ENCODE measurements around the gene PDE2A. TPM values are rescaled to one million over a fixed set of nuclear protein-coding genes. Genes with fewer than 3 reads are reported as not detected.

PDE2A gene
- total and polyA plus RNA-seq, 7 experiments from 2014 or later: 0.97 to 9.0 (median 1.7) TPM; not detected in 2

GRCh38 chr11:72687326-72687725 is 13.1 kb upstream of the PDE2A start:
- H3K27ac ChIP-seq (ENCODE audit: low read depth, low read length): no peak overlapping the region

GRCh38 chr11:72686639-72687220 is 12.5 kb upstream of the PDE2A start:
- intact Hi-C loops (cut with micrococcal nuclease): loop anchor here in 1 of 2 donors (5.0 kb wide), 1 partner anchor 556 kb away; no protein-coding TSS in a partner anchor
- Mint-ChIP-seq H3K9me3 (no peaks in the 10 kb centered on the region), H3K4me1 (peaks cover 7 to 52% (median 16%) of the 10 kb centered on the region in 7 donors), H3K36me3 (peaks cover 0 to 26% (median 11%) of the 10 kb centered on the region in 5 donors), H3K27me3 (no peaks in the 10 kb centered on the region), H3K27ac (peak overlapping the region; percentile 23 to 89 (median 69)), H3K4me3 (peak overlapping the region in 1 of 10 donors; percentile 53)
- Histone ChIP-seq H3K27ac (ENCODE audit: low read depth, low read length) (peak overlapping the region; percentile 4), H3K36me3 (ENCODE audit: control insufficient read depth in 2 of 3, insufficient read depth in 3 of 3, low read length in 3 of 3) (peaks cover 0 to 76% (median 0%) of the 10 kb centered on the region in 3 experiments), H3K4me1 (ENCODE audit: control insufficient read depth in 2 of 2, insufficient read depth in 2 of 2, low read length in 2 of 2) (no peaks in the 10 kb centered on the region), H3K4me3 (ENCODE audit: low read length) (no peak overlapping the region), H3K27me3 (ENCODE audit: control insufficient read depth in 2 of 2, insufficient read depth in 2 of 2, low read length in 2 of 2) (no peaks in the 10 kb centered on the region), H3K9me3 (ENCODE audit: control insufficient read depth in 2 of 3, low read length in 3 of 3) (no peaks in the 10 kb centered on the region)
- DNase-seq (no peak), ATAC-seq (no peak)
- CTCF ChIA-PET: interaction anchor here (0.7 to 1.0 kb wide), 2 partner anchors 106 to 742 kb away, joined by 3 read pairs; no protein-coding TSS in a partner anchor
- POLR2A ChIA-PET: interaction anchor here (0.5 to 1.2 kb wide), 2 partner anchors 35 to 604 kb away, joined by 3 read pairs; no protein-coding TSS in a partner anchor

More at GRCh38 chr11:72687326-72687725, 13.1 kb upstream of the PDE2A start:
- Histone ChIP-seq H3K36me3 (ENCODE audit: control insufficient read depth in 2 of 3, insufficient read depth in 3 of 3, low read length in 3 of 3) (peaks cover 0 to 82% (median 4%) of the 10 kb centered on the region in 3 experiments), H3K9me3 (ENCODE audit: control insufficient read depth in 2 of 3, low read length in 3 of 3) (no peaks in the 10 kb centered on the region), H3K4me3 (ENCODE audit: low read length) (no peak overlapping the region), H3K4me1 (ENCODE audit: control insufficient read depth in 2 of 2, insufficient read depth in 2 of 2, low read length in 2 of 2) (no peaks in the 10 kb centered on the region), H3K27me3 (ENCODE audit: control insufficient read depth in 2 of 2, insufficient read depth in 2 of 2, low read length in 2 of 2) (no peaks in the 10 kb centered on the region)
- Mint-ChIP-seq H3K36me3 (peaks cover 0 to 28% (median 11%) of the 10 kb centered on the region in 5 donors), H3K4me1 (peaks cover 7 to 49% (median 16%) of the 10 kb centered on the region in 7 donors), H3K27me3 (no peaks in the 10 kb centered on the region), H3K9me3 (no peaks in the 10 kb centered on the region), H3K4me3 (no peak overlapping the region), H3K27ac (peak overlapping the region in 7 of 9 donors; percentile 23 to 88 (median 59))
- CTCF ChIA-PET: no interaction called here
- no peak for ATAC-seq
- intact Hi-C loops (cut with micrococcal nuclease): loop anchor here in 1 of 2 donors (5.0 kb wide), 1 partner anchor 555 kb away; no protein-coding TSS in a partner anchor
- DNase-seq: no peak
- POLR2A ChIA-PET: no interaction called here

GRCh38 chr11:72685560-72686480 is 11.6 kb upstream of the PDE2A start:
- ATAC-seq (no peak), DNase-seq (peak in 1 of 9 donors; percentile 65)
- Histone ChIP-seq H3K9me3 (ENCODE audit: control insufficient read depth in 2 of 3, low read length in 3 of 3) (no peaks in the 10 kb centered on the region), H3K36me3 (ENCODE audit: control insufficient read depth in 2 of 3, insufficient read depth in 3 of 3, low read length in 3 of 3) (peaks cover 0 to 67% (median 0%) of the 10 kb centered on the region in 3 experiments), H3K27me3 (ENCODE audit: control insufficient read depth in 2 of 2, insufficient read depth in 2 of 2, low read length in 2 of 2) (no peaks in the 10 kb centered on the region), H3K4me3 (ENCODE audit: low read length) (no peak overlapping the region), H3K27ac (ENCODE audit: low read depth, low read length) (peak overlapping the region; percentile 4), H3K4me1 (ENCODE audit: control insufficient read depth in 2 of 2, insufficient read depth in 2 of 2, low read length in 2 of 2) (no peaks in the 10 kb centered on the region)
- intact Hi-C loops (cut with micrococcal nuclease): loop anchor here (2.0 to 5.0 kb wide), 4 partner anchors 37 to 556 kb away; partner anchors contain the start of gene ATG16L2 (in 1 of the 2)
- Mint-ChIP-seq H3K9me3 (no peaks in the 10 kb centered on the region), H3K4me3 (peak overlapping the region in 1 of 10 donors; percentile 53), H3K36me3 (peaks cover 0 to 22% (median 11%) of the 10 kb centered on the region in 5 donors), H3K4me1 (peaks cover 7 to 52% (median 16%) of the 10 kb centered on the region in 7 donors), H3K27me3 (no peaks in the 10 kb centered on the region), H3K27ac (peak overlapping the region; percentile 23 to 89 (median 69))
- CTCF ChIA-PET: interaction anchor here (0.5 to 1.0 kb wide), 4 partner anchors 107 to 743 kb away, joined by 3 read pairs; no protein-coding TSS in a partner anchor
- POLR2A ChIA-PET: interaction anchor here (0.5 to 1.2 kb wide), 2 partner anchors 36 to 605 kb away, joined by 3 read pairs; no protein-coding TSS in a partner anchor

GRCh38 chr11:72684236-72684912 is 10.2 kb upstream of the PDE2A start:
- H3K27ac ChIP-seq (ENCODE audit: low read depth, low read length): no peak overlapping the region
- H3K4me1 ChIP-seq (ENCODE audit: control insufficient read depth in 2 of 2, insufficient read depth in 2 of 2, low read length in 2 of 2): no peaks in the 10 kb centered on the region
- intact Hi-C loops (cut with micrococcal nuclease): loop anchor here in 1 of 2 donors (1.0 to 2.0 kb wide), 5 partner anchors 38 to 494 kb away; partner anchors contain the start of gene ATG16L2
- ATAC-seq: peak; percentile 67
- no peak overlapping the region for H3K4me3 Mint-ChIP-seq
- no peak overlapping the region for H3K4me3 ChIP-seq (ENCODE audit: low read length)
- peak in 8 of 9 donors; percentile 5 to 55 (median 32) for DNase-seq
- peak overlapping the region in 1 of 9 donors; percentile 60 for H3K27ac Mint-ChIP-seq
- H3K9me3 ChIP-seq (ENCODE audit: control insufficient read depth in 2 of 3, low read length in 3 of 3): no peaks in the 10 kb centered on the region
- peaks cover 7 to 46% (median 16%) of the 10 kb centered on the region in 7 donors for H3K4me1 Mint-ChIP-seq
- POLR2A ChIA-PET: interaction anchor here (0.6 to 1.0 kb wide), 2 partner anchors 29 to 110 kb away, joined by 3 to 4 read pairs; partner anchors contain the start of gene STARD10
- no peaks in the 10 kb centered on the region for H3K9me3 Mint-ChIP-seq
- peaks cover 0 to 14% (median 5%) of the 10 kb centered on the region in 5 donors for H3K36me3 Mint-ChIP-seq
- no peaks in the 10 kb centered on the region for H3K27me3 ChIP-seq (ENCODE audit: control insufficient read depth in 2 of 2, insufficient read depth in 2 of 2, low read length in 2 of 2)
- peaks cover 0 to 53% (median 0%) of the 10 kb centered on the region in 3 experiments for H3K36me3 ChIP-seq (ENCODE audit: control insufficient read depth in 2 of 3, insufficient read depth in 3 of 3, low read length in 3 of 3)
- peaks cover 0 to 6% (median 0%) of the 10 kb centered on the region in 5 donors for H3K27me3 Mint-ChIP-seq
- CTCF ChIA-PET: interaction anchor here (0.5 to 3.4 kb wide), 16 partner anchors 9 to 495 kb away, joined by 3 to 8 read pairs (median 3); no protein-coding TSS in a partner anchor

GRCh38 chr11:72683782-72684200 is 9.6 kb upstream of the PDE2A start:
- ChIA-PET POLR2A (interaction anchor here (1.0 kb wide), 1 partner anchor 110 kb away, joined by 4 read pairs; the partner anchor contains the start of gene STARD10), CTCF (interaction anchor here (0.5 to 3.4 kb wide), 14 partner anchors 9 to 496 kb away, joined by 3 to 8 read pairs (median 3); no protein-coding TSS in a partner anchor)
- no peak overlapping the region for H3K4me3 ChIP-seq (ENCODE audit: low read length)
- intact Hi-C loops (cut with micrococcal nuclease): loop anchor here (1.0 to 2.0 kb wide), 7 partner anchors 39 to 495 kb away; partner anchors contain the start of gene ATG16L2 (in 1 of the 2)
- H3K27ac ChIP-seq (ENCODE audit: low read depth, low read length): no peak overlapping the region
- Mint-ChIP-seq H3K27ac (peak overlapping the region in 3 of 9 donors; percentile 59 to 74 (median 61)), H3K9me3 (no peaks in the 10 kb centered on the region), H3K36me3 (peaks cover 0 to 11% (median 5%) of the 10 kb centered on the region in 5 donors), H3K27me3 (peaks cover 0 to 11% (median 0%) of the 10 kb centered on the region in 5 donors), H3K4me1 (peaks cover 7 to 46% (median 16%) of the 10 kb centered on the region in 7 donors), H3K4me3 (no peak overlapping the region)
- DNase-seq (peak; percentile 36 to 75 (median 56)), ATAC-seq (peak; percentile 77)
- H3K36me3 ChIP-seq (ENCODE audit: control insufficient read depth in 2 of 3, insufficient read depth in 3 of 3, low read length in 3 of 3): peaks cover 0 to 47% (median 0%) of the 10 kb centered on the region in 3 experiments
- no peaks in the 10 kb centered on the region for H3K9me3 ChIP-seq (ENCODE audit: control insufficient read depth in 2 of 3, low read length in 3 of 3)
- no peaks in the 10 kb centered on the region for H3K4me1 ChIP-seq (ENCODE audit: control insufficient read depth in 2 of 2, insufficient read depth in 2 of 2, low read length in 2 of 2)
- H3K27me3 ChIP-seq (ENCODE audit: control insufficient read depth in 2 of 2, insufficient read depth in 2 of 2, low read length in 2 of 2): no peaks in the 10 kb centered on the region

All from naive thymus-derived CD4-positive, alpha-beta T cell (primary cell).